Measurements from ENCODE around the gene GNE.
"Not testable (repeated sequence)": the region's sequence is repeated elsewhere in the genome, so short reads cannot be mapped to it uniquely, and the experiment has no call there.

Gene GNE

DNA sequence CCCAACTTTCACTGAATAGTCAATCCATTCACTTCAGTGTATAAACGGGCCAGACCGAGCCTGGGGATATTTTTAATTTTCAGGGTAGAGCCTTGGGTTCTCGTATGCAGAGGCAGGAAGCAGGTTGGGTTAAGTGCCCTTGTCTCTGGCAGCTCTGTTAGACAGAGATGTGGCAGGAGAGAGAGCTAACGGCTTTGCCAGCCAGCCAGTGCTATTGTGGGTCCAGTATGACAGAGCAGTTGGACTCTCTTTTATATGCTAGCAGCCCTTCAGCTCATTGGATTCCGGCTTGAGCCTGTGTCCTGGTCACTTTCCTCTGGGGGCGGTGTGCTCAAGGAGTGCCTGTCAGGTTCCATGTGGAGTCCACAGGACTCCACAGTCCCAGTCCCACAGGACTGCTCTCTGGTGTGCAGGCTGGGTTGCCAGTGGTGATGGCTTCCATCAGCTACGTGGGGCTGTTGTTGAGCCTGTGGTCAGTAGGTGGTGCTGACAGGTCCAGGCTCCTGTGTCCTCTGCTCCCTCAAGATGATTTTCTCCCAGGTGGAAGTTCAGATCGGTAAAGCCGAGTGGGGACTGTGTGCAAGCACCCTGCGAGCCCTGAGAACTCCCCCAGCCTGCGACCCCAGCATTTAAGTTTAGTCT, 53.2 kb downstream of the GNE start:
- FAIRE-seq = no peak

DNA sequence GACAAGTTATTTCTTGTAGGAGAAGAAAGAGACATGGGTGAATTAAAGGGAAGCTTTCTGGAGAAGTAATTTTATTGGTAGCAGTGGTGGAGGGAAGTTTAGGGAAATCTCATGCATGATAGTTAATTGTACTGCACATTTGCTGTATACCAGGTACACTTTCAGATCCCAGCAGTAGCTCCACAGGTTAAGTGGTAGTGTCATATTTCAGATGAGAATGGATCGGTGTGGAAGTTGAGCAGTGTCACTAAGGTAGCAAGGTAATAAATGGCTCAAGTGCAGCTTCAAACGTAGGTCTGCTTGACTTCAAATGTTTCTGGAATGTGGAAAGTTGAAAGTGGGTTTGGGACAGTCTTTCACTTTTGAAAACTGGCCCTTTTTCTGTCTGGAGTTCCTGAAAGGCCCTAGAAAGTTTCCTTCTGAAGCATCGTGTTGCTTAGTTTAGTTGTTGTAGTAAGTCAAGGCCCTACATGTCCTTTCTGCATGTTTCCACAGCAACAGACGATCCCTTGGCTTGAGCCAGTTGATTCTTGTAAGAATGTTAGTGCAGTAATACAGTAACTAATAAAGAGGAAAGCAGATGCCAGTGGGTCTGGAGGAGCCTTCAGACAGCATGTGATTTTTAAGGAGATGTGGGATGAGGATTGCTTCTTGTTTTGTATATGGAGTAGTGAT, 63.8 kb downstream of the GNE start:
- FAIRE-seq = no peak

GRCh38 chr9:36193023-36193422, 65.2 kb downstream of the GNE start:
- no peak for FAIRE-seq

DNA sequence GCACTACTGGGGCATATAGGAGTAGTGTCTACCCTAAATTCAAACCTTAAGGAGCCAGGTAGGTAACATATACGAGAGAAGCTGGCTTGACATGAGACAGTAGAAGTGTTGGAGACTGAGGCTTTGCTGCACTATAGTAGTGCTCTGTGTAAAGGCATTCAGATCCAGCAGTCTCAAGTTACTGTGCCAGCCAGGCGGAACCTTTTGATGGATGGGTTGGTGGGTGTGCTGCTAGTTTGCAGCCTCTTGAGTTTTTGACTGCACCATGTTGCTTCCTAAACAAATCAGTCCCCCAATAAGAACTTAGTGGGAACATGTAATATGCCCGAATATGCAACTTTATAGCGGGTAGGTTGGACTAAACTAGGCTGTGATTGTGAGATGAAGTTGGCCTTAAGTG, 66.1 kb downstream of the GNE start:
- FAIRE-seq = no peak

DNA sequence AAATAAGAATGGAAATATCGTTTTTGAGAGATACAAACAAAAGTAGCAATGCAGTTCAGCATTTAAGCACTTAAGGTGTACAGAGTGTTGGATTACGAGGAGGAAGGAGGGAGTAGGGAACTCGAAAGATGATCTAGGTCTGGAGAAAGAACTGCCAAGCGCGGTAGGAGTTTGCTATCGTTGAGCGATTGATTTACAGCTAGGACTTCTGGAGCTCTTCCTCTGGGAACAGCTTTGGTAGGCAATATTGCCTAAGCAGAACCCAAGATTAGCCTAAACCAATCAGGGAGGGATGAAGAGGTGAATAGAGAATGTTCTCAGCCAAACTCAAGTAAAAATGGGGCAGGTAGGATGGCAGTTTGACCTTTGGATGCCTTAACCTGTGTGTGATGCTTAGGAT, 66.6 kb downstream of the GNE start:
- no peak for FAIRE-seq

DNA sequence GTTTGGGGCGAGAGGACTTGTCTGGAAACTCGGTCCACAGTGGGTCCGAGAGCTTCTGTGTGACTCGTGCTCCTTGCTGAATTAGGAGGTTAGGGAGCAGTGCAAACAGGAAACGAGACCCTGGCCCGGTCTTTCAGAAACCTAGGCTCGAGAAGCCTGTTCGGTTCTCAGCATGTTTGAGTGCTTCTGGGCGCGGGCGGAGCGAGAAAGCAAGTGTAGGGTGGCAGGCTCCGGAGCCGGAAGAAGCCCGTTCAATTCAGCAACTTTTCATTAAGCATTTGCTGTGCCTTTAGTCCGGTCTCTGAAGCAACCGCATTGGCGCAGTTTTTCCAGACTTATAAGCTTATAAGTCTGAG, 67.0 kb downstream of the GNE start:
- no peak for FAIRE-seq

DNA sequence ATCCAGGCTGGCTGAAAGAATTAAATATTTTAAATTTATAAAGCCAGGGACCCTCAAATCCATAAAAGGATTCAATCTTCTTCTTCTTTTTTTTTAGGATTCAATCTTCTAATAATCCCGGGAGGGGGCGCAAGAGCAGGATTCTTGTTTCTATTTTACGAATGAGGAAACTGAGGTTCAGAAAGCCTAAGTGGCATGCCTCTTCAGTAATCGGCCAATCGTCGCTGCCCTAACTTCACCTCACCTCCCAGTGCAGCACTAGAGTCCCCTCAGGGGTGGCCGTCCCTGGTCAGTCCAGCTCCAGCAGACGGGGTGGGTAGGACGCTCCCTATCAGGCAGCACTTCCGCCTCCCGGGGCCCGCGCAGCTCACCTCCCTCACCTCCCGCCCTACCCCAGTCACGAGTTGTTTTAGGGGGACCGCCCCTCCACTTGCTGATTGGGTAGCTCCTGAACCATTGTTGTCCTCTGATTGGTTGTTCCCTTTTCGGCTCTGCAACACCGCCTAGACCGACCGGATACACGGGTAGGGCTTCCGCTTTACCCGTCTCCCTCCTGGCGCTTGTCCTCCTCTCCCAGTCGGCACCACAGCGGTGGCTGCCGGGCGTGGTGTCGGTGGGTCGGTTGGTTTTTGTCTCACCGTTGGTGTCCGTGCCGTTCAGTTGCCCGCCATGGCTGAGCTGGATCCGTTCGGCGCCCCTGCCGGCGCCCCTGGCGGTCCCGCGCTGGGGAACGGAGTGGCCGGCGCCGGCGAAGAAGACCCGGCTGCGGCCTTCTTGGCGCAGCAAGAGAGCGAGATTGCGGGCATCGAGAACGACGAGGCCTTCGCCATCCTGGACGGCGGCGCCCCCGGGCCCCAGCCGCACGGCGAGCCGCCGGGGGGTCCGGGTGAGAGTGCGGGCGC, 67.6 kb downstream of the GNE start, which contains the start of gene CLTA:
CLTA (plus strand) TSS at position 534 of the 902 bp plus-strand sequence; CDS start at position 670, 136 bp downstream.
- peak; percentile 17 for FAIRE-seq

DNA sequence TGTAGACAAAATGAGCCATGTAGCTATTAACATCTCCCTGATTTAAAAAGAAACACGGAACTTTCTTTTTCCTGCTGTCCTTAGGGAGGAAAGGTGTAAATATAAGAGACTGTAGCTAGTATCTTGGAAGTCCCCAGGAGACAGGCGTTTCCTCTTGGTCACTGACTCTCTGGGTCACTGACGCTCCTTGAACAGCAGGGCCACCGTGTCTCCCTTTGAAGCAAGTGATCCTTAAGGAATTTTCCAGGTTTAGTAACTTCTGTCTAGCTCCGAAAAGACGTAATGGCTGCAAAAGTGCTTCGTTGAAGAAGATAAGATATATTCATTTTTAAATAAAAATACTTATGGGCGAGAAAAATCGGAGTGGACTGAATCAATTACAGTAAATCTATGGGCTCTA, 68.3 kb downstream of the GNE start:
- no peak for FAIRE-seq

- FAIRE-seq = no peak
These were observed 70.0 kb downstream of the GNE start for GRCh38 chr9:36188212-36188611.

DNA sequence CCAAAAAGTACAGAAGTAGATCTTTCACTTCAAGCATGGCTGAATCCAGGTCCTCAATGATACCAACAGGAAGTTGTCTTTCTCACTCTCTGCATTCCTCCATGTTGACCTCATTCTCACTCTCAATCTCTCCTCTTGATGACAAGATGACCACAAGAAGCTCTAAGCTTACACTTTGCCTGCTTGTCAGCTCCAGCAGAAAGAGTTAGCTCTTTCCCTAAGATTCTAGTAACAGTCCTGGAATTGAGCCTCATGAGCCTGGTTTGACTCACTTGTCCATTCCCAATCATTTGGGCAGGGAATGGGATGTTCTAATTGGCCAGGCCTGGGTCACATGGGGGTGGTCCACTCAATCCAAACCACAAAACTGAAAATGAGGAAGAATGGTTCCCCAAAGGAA, 70.8 kb downstream of the GNE start:
- FAIRE-seq = no peak

GRCh38 chr9:36180243-36180642, 78.0 kb downstream of the GNE start:
- not testable (repeated sequence) for FAIRE-seq

- no peak for FAIRE-seq
These were observed 80.7 kb downstream of the GNE start for GRCh38 chr9:36177571-36177970.

DNA sequence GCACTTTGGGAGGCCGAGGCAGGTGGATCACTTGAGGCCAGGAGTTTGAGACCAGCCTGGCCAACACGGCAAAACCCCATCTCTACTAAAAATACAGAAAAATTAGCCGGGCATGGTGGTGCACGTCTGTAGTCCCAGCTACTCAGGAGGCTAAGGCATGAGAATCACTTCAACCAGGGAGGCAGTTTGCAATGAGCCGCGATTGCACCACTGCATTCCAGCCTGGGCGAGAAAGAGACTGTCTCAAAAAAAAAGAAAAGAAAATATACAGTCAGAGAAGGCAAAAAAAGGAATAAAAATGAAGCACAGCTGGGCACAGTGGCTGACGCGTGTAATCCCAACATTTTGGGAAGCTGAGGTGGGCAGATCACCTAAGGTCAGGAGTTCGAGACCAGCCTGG, 81.8 kb downstream of the GNE start:
- FAIRE-seq = not testable (repeated sequence)

GRCh38 chr9:36175209-36175608, 83.0 kb downstream of the GNE start:
- not testable (repeated sequence) for FAIRE-seq

DNA sequence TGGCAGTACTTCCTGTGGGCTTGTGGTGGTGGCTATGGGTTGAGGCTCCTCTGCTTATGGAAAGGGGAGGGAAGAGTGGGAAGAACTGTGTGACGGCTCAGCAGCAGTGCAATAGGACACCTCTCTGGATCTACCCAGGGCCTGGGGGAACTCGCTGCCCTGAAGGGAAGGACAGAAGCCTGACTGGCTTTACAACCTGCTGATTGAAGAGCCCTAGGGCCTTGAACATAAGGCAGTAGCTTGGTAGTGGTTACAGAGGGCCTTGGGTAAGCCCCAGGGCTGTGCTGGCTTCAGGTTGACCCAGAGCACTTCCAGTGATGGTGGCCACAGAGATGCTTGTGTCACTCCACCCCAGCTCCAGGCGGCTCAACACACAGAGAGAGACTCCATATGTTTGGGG, 83.5 kb downstream of the GNE start:
- no peak for FAIRE-seq

DNA sequence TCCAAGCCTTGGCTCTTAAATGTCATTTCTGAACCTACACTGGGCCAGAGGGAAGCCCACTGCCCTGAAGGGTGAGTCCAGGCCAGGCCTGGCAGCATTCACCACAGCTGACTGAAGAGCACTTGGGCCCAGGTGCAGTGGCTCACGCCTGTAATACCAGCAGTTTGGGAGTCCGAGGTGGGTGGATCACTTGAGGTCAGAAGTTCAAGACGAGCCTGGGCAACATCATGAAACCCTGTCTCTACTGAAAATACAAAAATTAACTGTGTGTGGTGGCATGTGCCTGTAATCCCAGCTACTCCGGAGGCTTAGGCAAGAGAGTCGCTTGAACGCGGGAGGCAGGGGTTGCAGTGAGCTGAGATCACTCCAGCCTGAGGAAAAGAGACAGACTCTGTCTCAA, 84.0 kb downstream of the GNE start:
- FAIRE-seq = no peak

DNA sequence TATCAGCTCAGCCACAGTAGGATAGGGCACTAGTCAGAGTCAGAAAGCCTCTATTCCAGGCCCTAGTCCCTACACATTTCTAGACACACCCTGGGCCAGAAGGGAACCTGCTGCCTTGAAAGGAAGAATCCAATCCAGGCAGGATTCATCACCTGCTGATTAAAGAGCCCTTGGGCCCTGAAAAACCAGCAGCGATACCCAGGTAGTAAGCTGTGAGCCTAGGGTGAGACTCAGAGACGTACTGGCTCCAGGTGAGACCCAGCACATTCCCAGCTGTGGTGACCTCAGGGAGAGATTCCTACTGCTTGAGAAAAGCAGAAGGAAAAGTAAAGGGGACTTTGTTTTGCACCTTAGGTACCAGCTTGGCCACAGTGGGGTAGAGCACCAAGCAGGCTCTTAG, 84.4 kb downstream of the GNE start:
- no peak for FAIRE-seq

GRCh38 chr9:36170531-36170930, 87.7 kb downstream of the GNE start:
- no peak for FAIRE-seq

DNA sequence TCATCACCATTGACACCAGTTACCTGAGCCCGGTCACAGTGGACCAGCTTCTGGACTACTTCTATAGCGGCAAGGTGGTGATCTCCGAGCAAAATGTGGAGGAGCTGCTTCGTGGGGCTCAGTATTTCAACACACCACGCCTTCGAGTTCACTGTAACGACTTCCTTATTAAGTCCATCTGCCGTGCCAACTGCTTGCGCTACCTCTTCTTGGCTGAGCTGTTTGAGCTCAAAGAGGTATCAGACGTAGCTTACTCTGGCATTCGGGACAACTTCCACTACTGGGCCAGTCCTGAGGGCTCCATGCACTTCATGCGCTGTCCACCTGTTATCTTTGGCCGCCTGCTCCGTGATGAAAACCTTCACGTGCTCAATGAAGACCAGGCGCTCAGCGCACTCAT, 88.5 kb downstream of the GNE start:
- no peak for FAIRE-seq

DNA sequence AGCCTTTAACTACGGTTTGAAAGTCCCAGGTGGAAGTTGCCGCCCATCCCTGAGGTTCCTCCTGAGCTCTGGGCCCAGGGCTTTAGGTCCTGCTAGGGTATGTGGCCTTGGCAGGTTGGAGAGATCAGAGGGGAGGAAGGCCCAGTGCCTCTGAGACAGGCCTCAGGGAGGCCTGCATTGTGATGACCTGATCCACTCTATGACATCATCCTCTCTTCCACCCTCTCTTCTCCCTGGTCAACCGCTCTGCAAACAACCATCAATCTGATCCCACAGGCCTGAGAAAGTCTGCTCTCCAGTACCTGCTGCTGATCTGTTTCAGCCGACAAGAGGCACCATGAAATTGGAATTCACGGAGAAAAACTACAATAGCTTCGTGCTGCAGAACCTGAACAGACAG, 89.1 kb downstream of the GNE start, which contains the start of gene CCIN:
CCIN (plus strand) TSS at position 223 of the 400 bp plus-strand sequence; CDS start at position 338, 115 bp downstream.
- FAIRE-seq = no peak

DNA sequence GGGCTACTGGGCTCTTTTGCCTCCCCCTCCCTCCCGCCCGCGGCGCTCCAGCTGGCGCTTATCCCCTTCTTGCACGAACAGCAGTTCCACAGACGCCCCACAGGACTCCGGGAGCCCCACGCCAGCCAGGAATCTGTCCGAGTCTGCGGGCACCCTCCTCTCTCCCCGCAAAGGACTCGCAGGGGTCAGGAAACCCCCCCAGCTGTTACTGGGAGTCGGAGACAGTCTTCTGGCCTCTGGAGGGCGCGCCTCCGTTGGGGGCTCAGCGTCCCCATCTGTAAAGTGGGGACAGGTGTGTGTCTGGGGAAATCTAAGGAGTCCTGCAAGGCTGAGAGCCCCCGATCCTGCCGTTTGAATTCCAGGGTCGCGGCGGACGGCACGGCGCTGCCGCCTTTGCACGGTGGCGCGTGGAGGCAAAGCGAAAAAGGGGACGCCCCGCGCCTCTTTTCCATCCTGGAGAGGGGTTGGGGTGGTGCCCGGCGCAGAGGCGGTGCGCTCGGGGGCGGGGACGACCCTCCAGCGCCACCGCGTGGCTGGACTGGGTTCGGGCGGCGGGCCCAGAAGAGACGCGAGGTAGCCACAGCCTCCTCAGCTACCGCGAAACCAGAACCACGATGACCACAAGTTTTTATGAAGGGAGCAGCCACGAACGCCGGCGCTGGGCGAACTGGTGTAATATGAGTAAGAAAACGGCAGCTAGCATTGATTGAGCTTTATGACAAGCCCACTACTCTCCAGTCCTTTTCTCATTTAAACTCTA, 91.9 kb downstream of the GNE start:
- FAIRE-seq = no peak

DNA sequence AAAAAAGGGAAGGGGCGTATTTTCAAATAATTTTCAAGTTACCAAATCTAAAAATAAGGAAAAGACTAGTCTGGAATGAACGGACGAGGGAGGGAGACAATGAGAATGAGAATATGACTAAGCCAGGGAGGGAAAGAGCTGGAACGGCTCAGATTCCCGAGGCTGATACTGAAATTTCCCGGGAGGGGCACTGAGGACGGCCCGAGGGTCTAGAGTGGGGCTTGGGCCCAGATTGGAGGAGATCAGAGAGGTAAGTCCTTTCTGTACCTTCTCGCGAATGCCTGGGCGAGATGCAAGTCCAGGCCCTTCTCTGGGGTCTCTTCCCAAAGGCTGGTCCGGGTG, 92.5 kb downstream of the GNE start:
- FAIRE-seq = no peak

DNA sequence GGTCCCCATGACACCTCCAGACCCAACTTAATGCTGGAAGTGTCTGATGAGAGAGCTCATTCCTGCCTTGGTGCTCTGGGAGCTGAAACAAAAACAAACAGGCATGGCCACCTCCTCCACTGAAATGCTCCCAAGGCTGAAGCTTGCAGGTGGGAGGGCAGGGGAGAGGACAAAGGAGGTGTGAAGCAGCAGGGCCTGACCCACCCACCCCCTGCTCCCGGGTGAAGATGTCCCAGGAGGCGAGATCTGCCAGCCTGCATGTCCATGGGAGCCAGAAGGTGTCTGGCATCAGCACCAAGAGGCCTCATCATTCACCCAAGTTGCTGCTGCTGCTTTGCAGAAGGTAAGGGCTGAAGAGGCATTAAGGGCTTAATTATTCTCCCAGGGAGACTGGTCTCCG, 93.3 kb downstream of the GNE start:
- FAIRE-seq = no peak

All from islet of Langerhans (tissue), 1 donor.